MM.1S (cell line): ENCODE results near the gene SIPA1.

Source experiments
- EZH2 ChIP-seq: fragments of 300-600 bp; sonication (generic); optimal IDR thresholded peaks from 2 replicates; pipeline ENCODE3; 2017; ENCODE audit warnings: low read depth, mild to moderate bottlenecking, antibody characterized with exemption, low read length, mixed read lengths
- TF ChIP-seq, protein P1 (sequence below): fragments of 300-600 bp; sonication (generic); IDR thresholded peaks from 2 replicates; pipeline ENCODE4 v1.5.1; 2016; ENCODE audit warnings: antibody characterized with exemption, low read length, mixed read lengths

DNA sequence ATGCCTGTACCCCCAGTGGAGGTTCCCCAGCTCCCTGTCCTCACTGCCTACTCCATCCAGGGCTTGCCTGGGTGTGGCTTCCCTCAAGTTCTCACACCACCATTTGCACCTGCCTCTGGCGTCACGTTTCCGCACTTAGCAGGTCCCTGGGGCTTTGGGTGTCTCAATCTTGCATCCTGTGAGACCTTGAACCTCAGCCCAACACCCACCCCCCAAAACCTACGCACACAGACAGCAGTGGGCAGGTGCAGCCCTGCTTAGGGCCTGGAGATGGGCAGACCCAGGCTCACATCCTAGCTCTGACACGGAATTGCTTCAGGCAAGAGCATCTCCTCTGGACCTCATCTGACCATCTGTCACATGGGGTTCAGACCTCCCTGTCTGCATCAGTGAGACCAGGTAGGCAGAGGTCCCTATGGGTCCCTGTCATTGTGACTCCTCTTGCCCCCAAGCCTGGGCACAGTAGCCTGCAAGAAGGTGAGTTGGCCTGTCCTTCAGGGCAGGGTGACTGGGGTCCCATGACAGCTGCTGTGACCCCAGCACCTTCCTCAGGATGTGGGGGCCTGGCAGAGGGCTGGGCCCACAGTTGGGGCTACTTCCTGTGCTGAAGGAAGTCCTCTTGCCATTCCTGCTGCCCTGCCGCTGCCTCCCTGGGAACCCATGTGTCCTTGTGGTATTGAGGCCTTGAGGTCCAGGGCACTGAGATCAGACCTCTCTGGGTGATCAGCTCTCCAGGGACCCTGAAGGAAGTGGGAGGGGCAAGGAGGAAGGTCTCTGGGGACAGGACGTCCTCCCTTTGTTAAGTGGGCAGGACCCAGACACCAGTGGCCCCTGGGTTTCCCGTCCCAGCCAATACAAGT, 2.0 kb downstream of the SIPA1 start:
- TF ChIP-seq, protein P1, sequence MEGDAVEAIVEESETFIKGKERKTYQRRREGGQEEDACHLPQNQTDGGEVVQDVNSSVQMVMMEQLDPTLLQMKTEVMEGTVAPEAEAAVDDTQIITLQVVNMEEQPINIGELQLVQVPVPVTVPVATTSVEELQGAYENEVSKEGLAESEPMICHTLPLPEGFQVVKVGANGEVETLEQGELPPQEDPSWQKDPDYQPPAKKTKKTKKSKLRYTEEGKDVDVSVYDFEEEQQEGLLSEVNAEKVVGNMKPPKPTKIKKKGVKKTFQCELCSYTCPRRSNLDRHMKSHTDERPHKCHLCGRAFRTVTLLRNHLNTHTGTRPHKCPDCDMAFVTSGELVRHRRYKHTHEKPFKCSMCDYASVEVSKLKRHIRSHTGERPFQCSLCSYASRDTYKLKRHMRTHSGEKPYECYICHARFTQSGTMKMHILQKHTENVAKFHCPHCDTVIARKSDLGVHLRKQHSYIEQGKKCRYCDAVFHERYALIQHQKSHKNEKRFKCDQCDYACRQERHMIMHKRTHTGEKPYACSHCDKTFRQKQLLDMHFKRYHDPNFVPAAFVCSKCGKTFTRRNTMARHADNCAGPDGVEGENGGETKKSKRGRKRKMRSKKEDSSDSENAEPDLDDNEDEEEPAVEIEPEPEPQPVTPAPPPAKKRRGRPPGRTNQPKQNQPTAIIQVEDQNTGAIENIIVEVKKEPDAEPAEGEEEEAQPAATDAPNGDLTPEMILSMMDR, result no peak
- TF ChIP-seq EZH2, result no peak
